GM12801 (cell line): Measurements from ENCODE around the gene FAM227A.

Experiments
- TF ChIP-seq, protein P1 (sequence below): IDR thresholded peaks from one replicate; pipeline ENCODE4 v1.5.1; 2011; ENCODE audit warnings: control low read depth; ENCODE audit not compliant: insufficient read length; ENCODE audit errors: extremely low read depth

The FAM227A gene

GRCh38 chr22:38699143-38699542, 43.0 kb upstream of the FAM227A start:
- TF ChIP-seq, protein P1, sequence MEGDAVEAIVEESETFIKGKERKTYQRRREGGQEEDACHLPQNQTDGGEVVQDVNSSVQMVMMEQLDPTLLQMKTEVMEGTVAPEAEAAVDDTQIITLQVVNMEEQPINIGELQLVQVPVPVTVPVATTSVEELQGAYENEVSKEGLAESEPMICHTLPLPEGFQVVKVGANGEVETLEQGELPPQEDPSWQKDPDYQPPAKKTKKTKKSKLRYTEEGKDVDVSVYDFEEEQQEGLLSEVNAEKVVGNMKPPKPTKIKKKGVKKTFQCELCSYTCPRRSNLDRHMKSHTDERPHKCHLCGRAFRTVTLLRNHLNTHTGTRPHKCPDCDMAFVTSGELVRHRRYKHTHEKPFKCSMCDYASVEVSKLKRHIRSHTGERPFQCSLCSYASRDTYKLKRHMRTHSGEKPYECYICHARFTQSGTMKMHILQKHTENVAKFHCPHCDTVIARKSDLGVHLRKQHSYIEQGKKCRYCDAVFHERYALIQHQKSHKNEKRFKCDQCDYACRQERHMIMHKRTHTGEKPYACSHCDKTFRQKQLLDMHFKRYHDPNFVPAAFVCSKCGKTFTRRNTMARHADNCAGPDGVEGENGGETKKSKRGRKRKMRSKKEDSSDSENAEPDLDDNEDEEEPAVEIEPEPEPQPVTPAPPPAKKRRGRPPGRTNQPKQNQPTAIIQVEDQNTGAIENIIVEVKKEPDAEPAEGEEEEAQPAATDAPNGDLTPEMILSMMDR, result no peak

DNA sequence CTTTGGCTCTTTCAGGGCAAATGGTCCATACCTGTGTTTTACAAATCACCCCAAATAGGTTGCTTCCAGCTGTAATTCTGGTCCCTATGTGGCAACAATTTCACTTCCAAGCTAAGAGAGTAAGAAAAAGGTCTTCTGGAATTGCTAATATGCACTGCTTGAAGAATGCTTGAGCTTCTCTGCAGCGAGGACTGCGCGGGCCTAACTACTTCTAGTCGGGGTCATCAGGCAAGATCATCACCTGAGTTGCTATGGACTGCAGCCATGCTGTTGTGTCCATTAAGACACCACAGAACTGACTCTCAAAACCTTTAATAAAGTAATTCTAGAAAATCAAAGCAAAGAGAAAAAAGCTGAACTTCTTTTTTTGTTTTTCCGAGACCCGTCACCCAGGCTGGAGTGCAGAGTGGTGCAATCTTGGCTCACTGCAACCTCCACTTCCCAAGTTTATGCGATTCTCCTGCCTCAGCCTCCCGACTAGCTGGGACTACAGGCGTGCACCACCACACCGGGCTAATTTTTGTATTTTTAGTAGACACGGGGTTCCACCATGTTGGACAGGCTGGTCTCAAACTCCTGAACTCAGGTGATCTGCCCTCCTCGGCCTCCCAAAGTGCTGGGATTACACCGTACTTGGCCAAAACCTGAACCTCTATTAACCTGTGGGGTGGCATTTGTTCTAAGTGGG, 42.4 kb upstream of the FAM227A start:
- TF ChIP-seq, protein P1, result no peak

DNA sequence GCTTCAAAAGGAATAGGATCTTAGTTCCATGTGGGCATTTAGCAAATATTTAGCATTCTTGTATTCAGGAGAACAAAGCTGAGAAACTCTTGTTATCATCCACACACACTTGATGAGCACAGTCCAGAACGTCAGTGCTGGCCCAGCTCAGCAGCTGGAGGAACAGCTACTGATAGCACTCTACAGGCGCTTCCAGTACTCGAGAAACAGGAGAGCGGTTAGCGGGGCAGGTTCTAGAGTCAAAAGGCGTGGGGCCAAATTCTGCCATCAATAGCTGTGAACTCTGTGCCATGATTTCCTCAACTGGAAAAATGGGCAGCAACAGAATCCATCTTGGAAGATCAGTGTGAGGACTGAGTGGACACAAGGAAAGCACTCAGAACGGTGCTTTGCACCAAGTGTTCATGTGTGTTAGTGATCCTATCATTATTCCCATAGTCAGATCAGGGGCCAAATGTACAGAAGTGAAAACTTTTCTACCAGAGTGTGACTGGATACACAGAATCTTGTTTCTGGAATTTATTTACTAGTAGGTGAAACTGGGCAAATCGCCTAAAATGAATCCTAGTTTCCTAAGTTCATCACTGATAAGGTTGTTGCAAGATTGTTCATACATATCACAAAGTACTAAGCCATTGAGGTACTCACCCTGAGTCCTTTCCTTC, 41.4 kb upstream of the FAM227A start:
- TF ChIP-seq, protein P1, result no peak

DNA sequence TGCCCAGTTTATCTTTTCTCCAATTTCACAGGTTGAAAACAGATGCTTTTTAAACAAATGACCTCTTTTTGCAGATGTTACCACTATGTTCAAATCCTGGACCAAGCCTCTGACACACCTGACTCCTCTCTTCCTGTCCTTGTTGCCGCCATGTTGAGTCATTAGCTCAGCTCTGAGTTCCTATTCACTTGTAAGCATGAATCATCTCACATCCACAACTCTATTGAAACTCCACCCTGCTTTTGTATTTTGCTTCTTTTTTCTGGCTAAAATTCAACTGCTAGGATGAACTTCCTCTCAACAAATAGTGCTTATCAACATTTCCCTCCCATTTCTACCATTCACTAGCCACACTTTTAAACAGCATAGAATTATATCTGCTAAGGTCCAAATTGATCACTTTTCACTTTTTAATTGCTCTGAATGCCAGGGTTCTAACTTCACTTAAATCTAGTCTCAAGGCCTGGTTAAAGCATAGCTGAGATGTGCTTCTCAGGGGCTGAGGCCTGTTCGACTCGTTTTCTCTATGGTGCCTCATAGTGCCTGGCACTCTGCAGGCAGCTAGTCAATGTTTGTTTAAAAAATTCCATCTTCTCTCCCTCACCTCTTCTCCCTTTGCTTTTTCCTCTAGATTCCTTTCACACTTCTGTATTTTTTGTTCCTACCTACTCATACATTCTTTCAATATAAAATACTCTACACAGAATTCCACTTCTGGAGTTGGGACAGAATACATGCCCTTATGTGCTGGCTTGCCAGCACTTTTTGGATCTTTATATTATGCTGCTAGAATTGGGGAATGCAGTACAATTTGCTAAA, 40.6 kb upstream of the FAM227A start:
- TF ChIP-seq, protein P1, result no peak

- TF ChIP-seq, protein P1, result no peak
Observed at GRCh38 chr22:38694940-38695339, 38.7 kb upstream of the FAM227A start.

DNA sequence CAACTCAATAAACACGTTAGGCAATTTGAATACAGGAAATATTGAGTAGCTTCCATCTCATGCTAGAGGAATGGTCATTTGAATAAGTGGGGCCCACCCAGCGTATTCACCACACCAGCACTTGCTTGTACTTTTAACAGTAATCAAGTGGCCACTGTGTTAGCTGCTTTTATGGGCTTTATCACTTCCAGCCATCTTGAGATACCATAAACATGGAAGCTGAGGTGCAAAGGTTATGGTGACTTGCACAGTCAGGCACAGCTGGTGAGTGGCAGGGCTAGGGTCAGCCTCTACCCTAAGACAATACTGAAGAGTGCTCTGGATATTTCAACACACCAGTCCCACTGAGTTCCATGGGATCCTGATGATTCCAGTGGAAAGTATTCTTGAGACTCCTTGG, 37.9 kb upstream of the FAM227A start:
- TF ChIP-seq, protein P1, result no peak

GRCh38 chr22:38689651-38690050, 33.5 kb upstream of the FAM227A start:
- TF ChIP-seq, protein P1, result no peak
